ENCODE data around the gene DNAJC30.

DNA sequence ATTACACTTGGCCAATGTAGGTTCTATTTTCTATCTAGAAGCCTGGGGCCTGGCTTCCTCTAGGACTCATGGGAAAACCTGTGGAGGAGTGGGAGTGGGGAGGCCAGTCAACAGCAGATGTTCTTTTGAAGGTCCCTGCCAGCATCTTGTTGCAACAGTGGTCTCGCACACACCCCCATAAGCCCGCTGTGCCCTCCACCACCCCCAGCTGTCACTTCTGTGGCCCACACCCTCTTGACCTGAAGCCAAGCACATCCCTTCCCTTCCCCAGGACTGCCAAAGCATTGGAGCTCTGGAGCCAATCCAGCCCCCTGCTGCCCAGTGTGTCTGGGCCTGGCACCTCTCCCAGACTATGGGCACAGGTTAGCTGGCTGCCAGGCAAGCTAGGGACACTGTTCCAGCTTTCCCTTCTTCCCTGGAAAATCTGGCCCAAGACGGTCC, 38.1 kb upstream of the DNAJC30 start:
- TF ChIP-seq, protein P1, sequence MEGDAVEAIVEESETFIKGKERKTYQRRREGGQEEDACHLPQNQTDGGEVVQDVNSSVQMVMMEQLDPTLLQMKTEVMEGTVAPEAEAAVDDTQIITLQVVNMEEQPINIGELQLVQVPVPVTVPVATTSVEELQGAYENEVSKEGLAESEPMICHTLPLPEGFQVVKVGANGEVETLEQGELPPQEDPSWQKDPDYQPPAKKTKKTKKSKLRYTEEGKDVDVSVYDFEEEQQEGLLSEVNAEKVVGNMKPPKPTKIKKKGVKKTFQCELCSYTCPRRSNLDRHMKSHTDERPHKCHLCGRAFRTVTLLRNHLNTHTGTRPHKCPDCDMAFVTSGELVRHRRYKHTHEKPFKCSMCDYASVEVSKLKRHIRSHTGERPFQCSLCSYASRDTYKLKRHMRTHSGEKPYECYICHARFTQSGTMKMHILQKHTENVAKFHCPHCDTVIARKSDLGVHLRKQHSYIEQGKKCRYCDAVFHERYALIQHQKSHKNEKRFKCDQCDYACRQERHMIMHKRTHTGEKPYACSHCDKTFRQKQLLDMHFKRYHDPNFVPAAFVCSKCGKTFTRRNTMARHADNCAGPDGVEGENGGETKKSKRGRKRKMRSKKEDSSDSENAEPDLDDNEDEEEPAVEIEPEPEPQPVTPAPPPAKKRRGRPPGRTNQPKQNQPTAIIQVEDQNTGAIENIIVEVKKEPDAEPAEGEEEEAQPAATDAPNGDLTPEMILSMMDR (IDR thresholded peaks at IDR 0.05): no peak
- no peak for TF ChIP-seq ZFX (IDR thresholded peaks at IDR 0.05; ENCODE audit: borderline replicate concordance)
